Activated naive CD8-positive, alpha-beta T cell treated with anti-CD3 and anti-CD28 coated beads, Interleukin-2, amount 10 ng/mL, durations not matched to agents 7 days and 5 days (primary cell): ENCODE data around the gene IGSF21. TPM values are rescaled to one million over a fixed set of nuclear protein-coding genes. Genes with fewer than 3 reads are reported as not detected.
"Not testable (repeated sequence)": the region's sequence is repeated elsewhere in the genome, so short reads cannot be mapped to it uniquely, and the experiment has no call there.

Experiments
- ATAC-seq: fragments of 150-1000 bp; cut with Tn5 transposase; one replicate; pipeline ENCODE4 v1.10.0; 2021; ENCODE audit warnings: low read depth, moderate library complexity
- POLR2A ChIA-PET: fragments of 350-600 bp; sonication (Branson Sonifier 250); formaldehyde crosslinking; loops from one replicate; lab custom pipeline; 2021; ENCODE audit warnings: antibody characterized with exemption; lab: Charles Lee
- DNase-seq: peaks from one replicate; pipeline ENCODE4 v3.0.0; 2021
- H3K27ac Mint-ChIP-seq: one replicate; pipeline ENCODE4 v1.8.0; 2022; ENCODE audit warnings: mild to moderate bottlenecking, mixed read lengths
- H3K27me3 Mint-ChIP-seq: one replicate; pipeline ENCODE4 v1.8.0; 2022; ENCODE audit warnings: mild to moderate bottlenecking, moderate library complexity, mixed read lengths
- H3K36me3 Mint-ChIP-seq: one replicate; pipeline ENCODE4 v1.8.0; 2021; ENCODE audit warnings: mild to moderate bottlenecking, mixed read lengths
- H3K4me1 Mint-ChIP-seq: one replicate; pipeline ENCODE4 v1.8.0; 2021; ENCODE audit warnings: mixed read lengths
- H3K4me3 Mint-ChIP-seq: one replicate; pipeline ENCODE4 v1.8.0; 2022; ENCODE audit warnings: mild to moderate bottlenecking, moderate library complexity, mixed read lengths
- H3K9me3 Mint-ChIP-seq: one replicate; pipeline ENCODE4 v1.8.0; 2021; ENCODE audit warnings: mixed read lengths
- total RNA-seq, 2 experiments: library from RNA; stranded (reverse); gene quantifications; one replicate each; pipeline ENCODE4 v1.2.3, GENCODE V29; 2021

The IGSF21 gene
- total RNA-seq, 2 experiments from 2014 or later: not detected

DNA sequence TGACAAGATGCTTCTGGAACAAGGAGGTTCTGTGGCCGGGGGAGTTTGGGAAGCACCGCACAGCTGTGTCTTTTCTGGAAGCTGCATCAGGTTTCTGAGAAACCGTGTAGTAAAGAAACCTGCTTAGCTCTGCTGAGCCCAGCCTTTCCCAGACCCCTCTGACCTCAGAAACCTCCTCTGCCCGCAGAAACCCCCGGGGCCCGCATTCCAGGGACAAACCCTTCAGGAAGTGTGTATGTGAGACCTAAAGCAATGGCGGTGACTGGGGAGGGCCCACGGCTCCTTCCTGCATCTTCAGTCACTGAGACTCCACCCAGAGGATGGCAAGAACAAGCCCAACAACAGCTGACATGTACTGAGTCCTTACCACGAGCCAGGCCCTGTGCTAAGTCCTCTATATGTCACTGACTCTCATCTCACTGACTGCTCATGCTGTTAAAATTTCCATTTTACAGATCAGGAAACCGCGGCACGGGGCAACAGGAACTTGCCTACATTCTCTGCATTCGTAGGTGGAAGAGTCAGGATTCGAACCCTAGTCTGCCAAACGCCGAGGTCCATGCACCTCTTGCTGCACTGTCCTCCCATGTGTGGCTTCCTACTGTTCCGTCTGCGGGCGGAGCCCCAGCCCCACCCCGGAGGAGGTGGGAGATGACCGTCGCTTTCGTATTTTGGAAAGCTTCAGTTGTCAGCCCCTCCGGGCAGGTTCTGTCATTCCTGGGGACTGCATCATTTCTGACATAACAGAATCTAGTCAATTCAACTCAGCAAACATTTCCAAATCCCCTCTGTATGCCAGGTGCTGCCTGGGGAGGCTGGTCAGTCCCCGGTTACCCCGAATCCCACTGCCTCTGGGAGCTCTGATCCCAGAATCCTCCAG, 299.8 kb downstream of the IGSF21 start:
- DNase-seq: no peak
- H3K4me1 Mint-ChIP-seq: no peaks in the 10 kb centered on the region
- POLR2A ChIA-PET: no interaction called here

DNA sequence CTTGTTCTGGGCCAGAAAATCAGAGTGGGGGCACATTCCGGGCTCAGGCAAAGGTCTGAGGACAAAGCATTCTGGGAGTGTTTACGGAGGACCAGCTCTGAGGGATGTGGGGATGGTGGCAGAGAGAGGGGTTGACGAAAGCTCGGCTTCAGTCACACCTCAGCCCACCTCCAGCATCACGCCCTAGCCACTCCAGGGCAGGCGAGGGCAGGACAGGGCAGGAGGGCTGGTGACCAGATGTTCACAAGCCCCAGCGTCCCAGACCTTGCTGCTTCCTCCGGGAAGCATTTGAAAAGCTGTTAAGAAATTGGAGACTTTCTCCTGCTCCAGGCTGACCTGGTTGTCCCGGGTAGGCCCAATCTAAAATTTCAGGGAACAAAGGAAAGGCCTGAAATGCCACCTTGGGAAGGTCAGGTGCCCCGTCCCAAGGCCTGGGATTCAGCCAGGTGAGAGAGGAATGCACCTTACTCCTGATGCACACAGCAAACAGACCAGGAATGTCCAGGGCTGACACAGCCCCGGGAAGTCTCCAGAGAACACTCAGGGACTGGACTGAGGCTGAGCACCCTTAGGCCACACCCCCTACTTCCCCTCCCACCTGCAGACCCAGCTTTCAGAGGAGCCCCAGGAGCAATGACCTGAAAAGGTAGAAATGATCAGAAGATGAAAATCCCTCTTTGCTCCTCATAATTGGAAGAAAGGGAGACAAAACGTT, 301.2 kb downstream of the IGSF21 start:
- POLR2A ChIA-PET: no interaction called here
- no peak overlapping the region for H3K4me3 Mint-ChIP-seq
- H3K27ac Mint-ChIP-seq: no peak overlapping the region
- DNase-seq (no peak), ATAC-seq (no peak)
- no peaks in the 10 kb centered on the region for H3K27me3 Mint-ChIP-seq
- H3K9me3 Mint-ChIP-seq: peaks cover 1% of the 10 kb centered on the region
- H3K36me3 Mint-ChIP-seq: no peaks in the 10 kb centered on the region
- H3K4me1 Mint-ChIP-seq: no peaks in the 10 kb centered on the region

More for the DNA sequence above, 299.8 kb downstream of the IGSF21 start:
- Mint-ChIP-seq H3K4me3 (no peak overlapping the region), H3K9me3 (peaks cover 1% of the 10 kb centered on the region), H3K27me3 (no peaks in the 10 kb centered on the region), H3K27ac (no peak overlapping the region), H3K36me3 (no peaks in the 10 kb centered on the region)
- ATAC-seq: no peak

DNA sequence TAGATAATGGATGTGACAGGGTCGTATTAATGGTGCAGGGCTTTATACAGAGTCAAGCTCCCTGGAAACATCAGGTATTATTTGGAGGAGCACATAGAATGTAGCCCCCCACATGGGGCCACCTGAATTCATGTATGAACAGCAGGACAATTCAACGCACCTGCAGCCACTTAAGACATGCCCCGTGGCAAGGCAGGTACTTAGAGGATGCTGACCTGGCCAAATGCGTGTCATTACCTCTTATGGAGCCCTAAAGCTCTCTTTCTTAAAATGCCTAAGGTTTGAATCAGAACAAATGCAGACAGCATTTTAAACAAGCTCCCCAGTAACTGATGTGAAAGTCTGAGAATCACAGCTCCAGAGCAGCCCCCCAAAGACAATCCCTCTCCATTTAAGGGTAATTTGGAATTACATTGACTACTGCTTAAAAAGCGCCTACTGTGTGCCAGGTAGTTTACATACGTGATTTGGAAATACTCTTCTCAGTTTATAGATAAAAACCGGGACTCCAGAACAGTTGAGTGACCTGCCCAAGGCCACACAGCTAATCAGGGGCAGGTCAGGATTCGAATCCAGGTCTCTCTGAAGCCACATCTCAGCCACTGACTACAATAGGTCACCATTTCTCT, 302.1 kb downstream of the IGSF21 start:
- H3K4me3 Mint-ChIP-seq: no peak overlapping the region
- no peak for DNase-seq
- H3K9me3 Mint-ChIP-seq: peaks cover 4% of the 10 kb centered on the region
- POLR2A ChIA-PET: no interaction called here
- H3K36me3 Mint-ChIP-seq: no peaks in the 10 kb centered on the region
- H3K4me1 Mint-ChIP-seq: no peaks in the 10 kb centered on the region
- no peaks in the 10 kb centered on the region for H3K27me3 Mint-ChIP-seq
- no peak overlapping the region for H3K27ac Mint-ChIP-seq
- ATAC-seq: no peak

DNA sequence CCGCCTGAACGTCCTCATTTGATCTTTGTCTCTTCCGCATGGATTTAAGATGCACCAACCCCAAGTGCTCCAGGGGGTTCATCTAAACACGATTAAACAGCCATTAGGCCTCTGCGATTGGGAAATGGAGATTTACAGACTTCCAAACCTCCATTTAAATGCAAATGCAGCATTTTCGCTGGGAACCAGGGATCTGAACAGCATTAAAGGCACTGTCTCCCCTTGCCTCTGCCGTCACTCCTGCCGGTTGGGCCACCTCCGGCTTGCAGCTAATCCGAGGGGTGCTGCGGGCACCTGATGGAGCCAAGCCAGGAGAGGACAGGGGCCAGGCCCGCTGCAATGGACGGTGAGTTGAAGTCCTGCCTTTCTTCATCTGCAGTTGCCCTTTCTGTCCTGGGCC, 302.8 kb downstream of the IGSF21 start:
- H3K4me3 Mint-ChIP-seq: no peak overlapping the region
- no peak for ATAC-seq
- POLR2A ChIA-PET: no interaction called here
- no peak for DNase-seq
- no peaks in the 10 kb centered on the region for H3K36me3 Mint-ChIP-seq
- no peaks in the 10 kb centered on the region for H3K4me1 Mint-ChIP-seq
- no peak overlapping the region for H3K27ac Mint-ChIP-seq
- no peaks in the 10 kb centered on the region for H3K27me3 Mint-ChIP-seq
- H3K9me3 Mint-ChIP-seq: peaks cover 4% of the 10 kb centered on the region

DNA sequence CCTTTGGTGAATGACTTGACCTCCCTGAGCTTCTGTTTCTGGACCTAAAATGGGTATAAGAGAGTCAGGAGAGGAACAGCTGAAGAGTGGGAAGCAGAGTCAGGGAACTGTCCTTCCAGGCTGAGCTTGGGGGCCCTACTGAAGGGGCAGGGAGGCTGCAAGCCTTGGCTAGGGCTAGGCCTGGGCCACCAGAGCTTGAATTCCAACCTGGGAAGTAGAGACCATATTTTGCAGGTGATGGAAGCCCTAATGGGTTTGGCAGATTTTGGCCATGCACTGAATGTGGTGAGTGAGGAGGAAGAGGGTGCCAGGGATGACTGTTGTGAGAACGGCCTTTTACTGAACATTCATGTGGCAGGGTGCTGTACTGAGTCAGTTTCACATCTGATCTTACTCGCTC, 303.7 kb downstream of the IGSF21 start:
- DNase-seq (no peak), ATAC-seq (no peak)
- no peaks in the 10 kb centered on the region for H3K4me1 Mint-ChIP-seq
- no peak overlapping the region for H3K27ac Mint-ChIP-seq
- H3K27me3 Mint-ChIP-seq: no peaks in the 10 kb centered on the region
- POLR2A ChIA-PET: no interaction called here
- peaks cover 4% of the 10 kb centered on the region for H3K9me3 Mint-ChIP-seq
- no peaks in the 10 kb centered on the region for H3K36me3 Mint-ChIP-seq
- H3K4me3 Mint-ChIP-seq: no peak overlapping the region

DNA sequence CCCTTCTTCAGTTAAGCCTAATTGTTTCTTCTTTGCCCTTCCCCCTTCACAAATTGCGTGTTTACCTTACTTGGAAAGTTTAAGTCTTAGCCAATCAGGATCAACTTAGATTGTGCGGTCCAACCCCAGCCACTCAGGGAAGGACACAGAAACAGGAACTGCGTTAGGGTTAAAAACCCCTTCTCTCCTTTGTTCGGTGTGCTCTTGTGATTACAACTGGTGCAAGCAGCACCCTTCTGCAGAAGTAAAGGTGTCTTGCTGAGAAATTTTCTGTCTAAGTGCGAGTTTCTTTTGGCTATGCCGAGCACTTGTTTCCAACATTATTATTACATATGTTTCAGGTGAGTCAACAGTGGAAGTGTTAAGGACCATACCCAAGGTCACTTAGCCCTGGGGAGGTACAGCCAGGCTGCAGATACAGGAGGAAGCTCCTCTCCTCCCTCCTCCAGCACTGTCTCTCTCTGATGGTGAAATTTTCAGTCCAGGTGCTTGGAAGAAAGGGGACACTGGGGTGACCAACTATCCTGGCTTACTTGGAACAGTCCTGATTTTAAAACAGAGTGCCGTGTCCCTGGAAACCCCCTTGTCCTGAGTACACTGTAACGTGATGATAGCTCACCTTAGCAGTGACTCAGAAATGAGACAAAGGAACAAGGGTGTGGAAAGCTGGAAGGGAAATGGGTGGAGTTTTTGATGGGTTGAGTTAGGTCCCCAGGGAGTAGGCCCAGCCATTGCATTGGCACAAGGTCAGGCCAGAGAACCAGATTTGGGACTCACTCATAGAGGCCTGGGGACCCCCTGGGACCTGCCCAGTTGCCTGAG, 304.4 kb downstream of the IGSF21 start:
- Mint-ChIP-seq H3K27ac (no peak overlapping the region), H3K9me3 (peaks cover 4% of the 10 kb centered on the region), H3K4me3 (no peak overlapping the region), H3K27me3 (no peaks in the 10 kb centered on the region), H3K36me3 (no peaks in the 10 kb centered on the region), H3K4me1 (no peaks in the 10 kb centered on the region)
- POLR2A ChIA-PET: no interaction called here
- ATAC-seq (no peak), DNase-seq (no peak)

DNA sequence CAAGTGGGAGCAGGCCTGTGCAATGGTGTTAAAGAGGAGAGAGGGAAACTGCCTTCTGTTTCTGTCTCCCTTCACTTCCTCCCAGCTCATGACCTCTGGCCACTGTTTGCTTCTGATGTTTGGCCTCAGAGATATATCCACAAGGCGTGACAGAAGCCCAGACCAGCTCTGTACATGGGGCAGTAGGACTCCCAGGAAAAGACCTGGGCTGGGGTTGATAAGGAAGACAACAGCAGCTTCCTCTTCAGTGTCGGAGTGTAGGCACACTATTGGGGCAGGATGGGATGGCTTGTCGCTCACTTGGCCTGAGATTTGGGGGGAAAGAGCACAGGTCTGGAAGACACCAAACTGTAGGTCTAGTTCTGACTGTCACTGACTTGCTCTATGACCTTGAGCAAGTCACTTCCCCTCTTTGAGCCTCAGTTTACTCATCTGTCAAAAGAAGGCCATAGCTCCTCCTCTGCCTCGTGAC, 305.3 kb downstream of the IGSF21 start:
- no peak overlapping the region for H3K4me3 Mint-ChIP-seq
- H3K4me1 Mint-ChIP-seq: no peaks in the 10 kb centered on the region
- peaks cover 4% of the 10 kb centered on the region for H3K9me3 Mint-ChIP-seq

DNA sequence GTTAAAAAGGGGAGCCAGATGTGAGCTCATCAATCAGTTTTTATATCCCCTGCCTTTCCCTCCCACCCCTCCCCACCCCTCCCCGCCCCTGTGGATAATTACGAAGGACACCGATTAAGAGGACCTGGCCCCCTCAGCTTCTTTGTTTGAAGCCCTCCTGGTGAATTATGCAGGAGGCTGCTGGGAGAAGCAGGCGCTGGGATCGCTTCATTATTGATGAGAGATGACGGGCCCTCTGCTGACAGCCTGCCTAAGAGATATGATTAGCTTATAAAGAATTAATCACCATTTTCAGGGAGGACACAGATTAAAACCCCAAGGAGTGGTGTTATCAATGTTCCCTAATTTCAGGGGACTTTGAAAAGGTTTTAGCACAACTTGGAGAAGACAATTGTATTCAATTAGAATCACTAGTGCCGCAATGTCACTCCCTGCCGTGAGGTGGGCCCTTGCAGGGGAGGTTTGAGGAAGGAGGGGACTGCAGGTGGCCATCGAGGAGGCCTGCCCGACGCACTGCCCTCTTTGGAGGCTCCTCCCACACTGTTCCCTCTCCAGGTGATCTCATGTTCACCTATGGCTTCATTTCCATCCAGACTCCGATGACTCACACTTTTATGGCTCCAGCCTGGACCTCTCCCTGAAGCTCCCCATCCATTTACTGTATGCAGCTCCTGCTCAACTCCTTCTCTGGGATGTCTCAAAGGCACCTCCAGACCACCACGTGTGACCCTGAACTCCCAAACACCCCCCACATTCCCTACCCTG, 306.1 kb downstream of the IGSF21 start:
- H3K36me3 Mint-ChIP-seq: no peaks in the 10 kb centered on the region
- no peaks in the 10 kb centered on the region for H3K4me1 Mint-ChIP-seq
- H3K27ac Mint-ChIP-seq: no peak overlapping the region
- peaks cover 4% of the 10 kb centered on the region for H3K9me3 Mint-ChIP-seq
- H3K4me3 Mint-ChIP-seq: no peak overlapping the region
- H3K27me3 Mint-ChIP-seq: peaks cover 7% of the 10 kb centered on the region
- DNase-seq (no peak), ATAC-seq (no peak)
- POLR2A ChIA-PET: no interaction called here

More for the DNA sequence above, 305.3 kb downstream of the IGSF21 start:
- POLR2A ChIA-PET: no interaction called here
- no peak overlapping the region for H3K27ac Mint-ChIP-seq
- H3K36me3 Mint-ChIP-seq: no peaks in the 10 kb centered on the region
- no peak for ATAC-seq
- no peak for DNase-seq
- H3K27me3 Mint-ChIP-seq: peaks cover under 1% of the 10 kb centered on the region

DNA sequence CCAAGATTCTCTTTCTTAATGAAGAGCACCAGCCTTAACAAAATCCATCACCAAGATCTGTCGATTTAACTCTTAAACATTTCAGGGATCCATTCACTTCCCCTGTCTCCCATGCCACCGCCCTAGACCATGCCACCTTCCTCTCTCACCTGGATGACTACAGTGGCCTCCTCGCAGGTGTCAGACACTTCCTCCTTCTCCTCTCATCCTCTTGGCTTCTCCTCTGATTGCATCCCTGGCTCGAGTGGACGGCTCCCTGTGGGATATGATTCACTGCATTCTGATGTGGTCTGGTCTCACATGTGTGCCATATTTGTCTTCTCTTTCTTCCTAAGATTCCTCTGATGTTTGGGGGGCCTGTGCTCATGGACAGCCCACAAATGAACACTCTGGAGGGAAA, 306.7 kb downstream of the IGSF21 start:
- no peaks in the 10 kb centered on the region for H3K4me1 Mint-ChIP-seq
- POLR2A ChIA-PET: no interaction called here
- no peak overlapping the region for H3K4me3 Mint-ChIP-seq
- DNase-seq (no peak), ATAC-seq (no peak)
- no peaks in the 10 kb centered on the region for H3K36me3 Mint-ChIP-seq
- H3K27ac Mint-ChIP-seq: no peak overlapping the region
- H3K9me3 Mint-ChIP-seq: peaks cover 4% of the 10 kb centered on the region
- peaks cover 7% of the 10 kb centered on the region for H3K27me3 Mint-ChIP-seq

DNA sequence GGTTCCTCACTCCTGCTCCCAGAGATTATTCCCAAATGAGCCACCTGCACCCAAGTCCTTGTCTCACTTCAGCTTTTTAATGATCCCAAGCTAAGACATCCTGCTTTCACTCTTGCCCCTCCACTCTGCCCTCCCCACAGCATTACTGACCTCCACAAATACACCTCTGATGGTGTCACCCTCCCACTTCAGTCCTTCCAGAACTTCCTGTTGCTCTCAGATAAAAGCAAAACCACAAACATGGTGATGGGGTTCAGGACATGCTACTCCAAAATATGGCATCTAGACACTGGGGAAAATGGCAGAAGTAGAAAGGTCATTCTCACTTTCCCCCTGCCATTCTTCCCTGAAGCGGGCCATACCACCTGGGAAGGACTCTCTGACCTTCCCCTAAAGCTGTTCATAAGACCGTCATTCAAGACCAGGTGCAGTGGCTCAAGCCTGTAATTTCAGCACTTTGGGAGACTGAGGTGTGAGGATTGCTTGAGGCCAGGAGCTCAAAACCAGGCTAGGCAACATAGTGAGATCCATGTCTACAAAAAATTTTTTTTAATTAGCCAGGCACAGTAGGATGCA, 307.4 kb downstream of the IGSF21 start:
- ATAC-seq (no peak), DNase-seq (no peak)
- Mint-ChIP-seq H3K27ac (no peak overlapping the region), H3K4me1 (no peaks in the 10 kb centered on the region), H3K27me3 (peaks cover 7% of the 10 kb centered on the region), H3K36me3 (no peaks in the 10 kb centered on the region), H3K4me3 (no peak overlapping the region), H3K9me3 (peaks cover 4% of the 10 kb centered on the region)
- POLR2A ChIA-PET: no interaction called here

DNA sequence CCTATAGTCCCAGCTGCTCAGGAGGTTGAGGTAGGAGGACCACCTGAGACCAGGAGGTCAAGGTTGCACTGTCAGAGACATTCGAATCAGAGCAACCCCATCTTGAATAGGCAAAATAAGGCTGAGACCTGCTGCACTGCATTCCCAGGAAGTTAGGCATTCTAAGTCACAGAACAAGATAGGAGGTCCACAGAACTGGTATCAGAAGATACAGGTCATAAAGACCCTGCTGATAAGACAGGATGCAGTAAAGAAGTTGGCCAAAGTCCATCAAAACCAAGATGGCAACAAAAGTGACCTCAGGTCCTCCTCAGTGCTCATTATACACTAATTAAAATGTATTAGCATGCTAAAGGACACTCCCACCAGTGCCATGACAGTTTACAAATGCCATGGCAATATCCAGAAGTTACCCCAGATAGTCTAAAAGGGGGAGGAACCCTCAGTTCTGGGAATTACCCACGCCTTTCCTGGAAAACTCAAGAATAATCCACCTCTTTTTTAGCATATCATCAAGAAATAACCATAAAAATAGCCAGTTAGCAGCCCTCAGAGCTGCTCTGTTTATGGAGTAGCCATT, 307.9 kb downstream of the IGSF21 start:
- peaks cover 4% of the 10 kb centered on the region for H3K9me3 Mint-ChIP-seq
- H3K4me3 Mint-ChIP-seq: no peak overlapping the region
- H3K27me3 Mint-ChIP-seq: peaks cover 7% of the 10 kb centered on the region
- POLR2A ChIA-PET: no interaction called here
- no peak for ATAC-seq
- no peak overlapping the region for H3K27ac Mint-ChIP-seq
- no peaks in the 10 kb centered on the region for H3K36me3 Mint-ChIP-seq
- DNase-seq: no peak
- H3K4me1 Mint-ChIP-seq: no peaks in the 10 kb centered on the region

DNA sequence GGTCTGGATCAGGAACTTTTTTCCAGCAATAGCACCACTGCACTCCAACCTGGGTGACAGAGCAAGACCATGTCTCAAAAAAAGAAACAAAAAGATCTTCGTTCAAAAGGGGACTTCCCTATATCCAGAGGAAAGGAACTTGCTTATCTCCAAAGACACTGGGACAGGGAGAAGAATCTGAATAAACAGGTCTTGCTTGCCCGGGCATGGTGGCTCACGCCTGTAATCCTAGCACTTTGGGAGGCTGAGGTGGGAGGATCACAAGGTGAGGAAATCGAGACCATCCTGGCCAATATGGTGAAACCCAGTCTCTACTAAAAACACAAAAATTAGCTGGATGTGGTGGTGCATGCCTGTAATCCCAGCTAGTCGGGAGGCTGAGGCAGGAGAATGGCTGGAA, 308.5 kb downstream of the IGSF21 start:
- H3K9me3 Mint-ChIP-seq, DNase-seq, ATAC-seq, H3K36me3 Mint-ChIP-seq, H3K4me1 Mint-ChIP-seq, H3K27ac Mint-ChIP-seq, H3K27me3 Mint-ChIP-seq, POLR2A ChIA-PET, H3K4me3 Mint-ChIP-seq: not testable (repeated sequence)
